Calu3 (cell line): Measurements from ENCODE around the gene SLC22A15. TPM values are rescaled to one million over a fixed set of nuclear protein-coding genes. Genes with fewer than 3 reads are reported as not detected.
A peak's percentile ranks its signal among the peaks of the same experiment; 100 is the strongest.

Experiments
- BruUV-seq: library from RNA; stranded (reverse); fragments of 400-500 nt; replicated peaks from 2 replicates; lab custom pipeline; 2021; lab: Mats Ljungman, UMichigan
- CTCF ChIA-PET: fragments of 300-600 bp; sonication (Branson Sonifier 250); formaldehyde crosslinking; loops from one replicate; lab custom pipeline; 2022; ENCODE audit warnings: antibody characterized with exemption; lab: Charles Lee
- DNase-seq: peaks from one replicate; pipeline ENCODE4 v3.0.0; 2022
- H3K27ac Mint-ChIP-seq: one replicate; pipeline ENCODE4 v1.8.0; 2022; ENCODE audit warnings: mixed read lengths; ENCODE audit not compliant: unreplicated experiment
- H3K27me3 Mint-ChIP-seq: one replicate; pipeline ENCODE4 v1.8.0; 2022; ENCODE audit warnings: mixed read lengths; ENCODE audit not compliant: unreplicated experiment
- H3K36me3 Mint-ChIP-seq: one replicate; pipeline ENCODE4 v1.8.0; 2022; ENCODE audit warnings: mild to moderate bottlenecking, moderate library complexity, mixed read lengths; ENCODE audit not compliant: insufficient read depth, unreplicated experiment
- H3K4me1 Mint-ChIP-seq: one replicate; pipeline ENCODE4 v1.8.0; 2022; ENCODE audit warnings: mild to moderate bottlenecking, low read depth, mixed read lengths; ENCODE audit not compliant: unreplicated experiment
- H3K4me3 Mint-ChIP-seq: one replicate; pipeline ENCODE4 v1.8.0; 2022; ENCODE audit warnings: mild to moderate bottlenecking, low read depth, moderate library complexity, mixed read lengths; ENCODE audit not compliant: unreplicated experiment
- H3K9me3 Mint-ChIP-seq: one replicate; pipeline ENCODE4 v1.8.0; 2022; ENCODE audit warnings: low read depth, mixed read lengths; ENCODE audit not compliant: unreplicated experiment
- CTCF ChIP-seq: fragments of 200-600 bp; IDR thresholded peaks from one replicate; pipeline ENCODE4 v1.8.0; 2022; ENCODE audit warnings: antibody characterized with exemption; ENCODE audit not compliant: unreplicated experiment
- intact Hi-C: fragments of 100-400 bp; cut with micrococcal nuclease; formaldehyde crosslinking; loops from one replicate; pipeline ENCODE4 v1.10.0; 2022; ENCODE audit not compliant: unreplicated experiment
- total RNA-seq: library from RNA; stranded (reverse); gene quantifications from 2 replicates; pipeline ENCODE4 v1.2.3, GENCODE V29; 2022

SLC22A15 gene
- total RNA-seq, 1 experiment from 2014 or later = 5.0 TPM

DNA sequence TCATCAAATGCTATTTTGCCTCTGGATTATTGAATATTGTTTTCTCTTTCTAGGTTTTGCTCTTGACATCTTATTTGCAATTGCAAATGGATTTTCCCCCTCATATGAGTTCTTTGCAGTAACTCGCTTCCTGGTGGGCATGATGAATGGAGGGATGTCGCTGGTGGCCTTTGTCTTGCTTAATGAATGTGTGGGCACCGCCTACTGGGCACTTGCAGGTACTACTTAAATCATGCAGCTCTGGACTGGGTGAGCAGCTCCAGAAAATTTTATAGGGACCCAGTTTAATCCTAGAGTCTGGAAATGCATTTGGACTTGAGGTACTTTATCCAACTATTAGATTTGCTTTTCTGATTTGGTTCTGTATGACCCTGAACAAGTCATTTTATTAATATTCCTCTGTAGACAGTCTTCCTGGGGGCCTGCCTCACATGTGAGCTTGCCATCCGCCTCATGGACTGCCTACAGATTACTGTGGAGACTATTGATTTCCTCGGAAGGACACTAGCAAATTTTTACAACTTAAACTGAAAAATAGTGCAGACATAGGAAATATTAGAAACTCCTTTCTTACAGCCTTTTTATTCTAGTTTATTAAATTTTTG lies 44.5 kb downstream of the SLC22A15 start:
- no peaks in the 10 kb centered on the region for H3K4me1 Mint-ChIP-seq
- no TSS peak for BruUV-seq
- no peaks in the 10 kb centered on the region for H3K27me3 Mint-ChIP-seq
- no peak overlapping the region for H3K4me3 Mint-ChIP-seq
- CTCF ChIA-PET = interaction anchor here (0.6 to 1.7 kb wide), 7 partner anchors 11 to 457 kb away, joined by 3 to 6 read pairs (median 3); no protein-coding TSS in a partner anchor
- H3K9me3 Mint-ChIP-seq = no peaks in the 10 kb centered on the region
- H3K27ac Mint-ChIP-seq = no peak overlapping the region
- peaks cover 4% of the 10 kb centered on the region for H3K36me3 Mint-ChIP-seq
- peak; percentile 47 for TF ChIP-seq CTCF
- intact Hi-C loops = loop anchor here (1.0 kb wide), 1 partner anchor 213 kb away; no protein-coding TSS in a partner anchor
- peak; percentile 49 for DNase-seq

- Mint-ChIP-seq H3K36me3 (no peaks in the 10 kb centered on the region), H3K9me3 (no peaks in the 10 kb centered on the region), H3K4me1 (no peaks in the 10 kb centered on the region), H3K4me3 (no peak overlapping the region), H3K27ac (no peak overlapping the region), H3K27me3 (no peaks in the 10 kb centered on the region)
- TF ChIP-seq CTCF = no peak
- intact Hi-C loops = no loop called here
- no peak for DNase-seq
- CTCF ChIA-PET = no interaction called here
- BruUV-seq = no TSS peak
Measured at GRCh38 chr1:116024626-116025025, 48.3 kb downstream of the SLC22A15 start.

DNA sequence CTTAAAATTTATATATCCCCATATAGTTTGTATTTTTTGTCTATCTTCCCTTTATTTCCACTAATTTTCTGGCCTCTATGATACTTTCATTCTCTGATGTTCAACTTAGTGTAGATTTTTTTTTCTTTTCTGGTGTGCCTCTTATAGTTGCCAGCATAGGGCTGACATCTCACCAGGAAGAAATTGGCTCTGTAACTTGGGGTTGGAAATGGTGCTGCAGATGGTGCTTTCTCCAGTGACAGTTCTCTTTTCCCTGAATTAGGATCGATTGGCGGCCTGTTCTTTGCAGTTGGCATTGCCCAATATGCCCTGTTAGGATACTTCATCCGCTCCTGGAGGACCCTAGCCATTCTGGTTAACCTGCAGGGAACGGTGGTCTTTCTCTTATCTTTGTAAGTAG lies 50.3 kb downstream of the SLC22A15 start:
- intact Hi-C loops = no loop called here
- Mint-ChIP-seq H3K36me3 (no peaks in the 10 kb centered on the region), H3K27ac (no peak overlapping the region), H3K4me1 (no peaks in the 10 kb centered on the region), H3K9me3 (no peaks in the 10 kb centered on the region), H3K4me3 (no peak overlapping the region), H3K27me3 (no peaks in the 10 kb centered on the region)
- no peak for TF ChIP-seq CTCF
- CTCF ChIA-PET = no interaction called here
- DNase-seq = no peak
- no TSS peak for BruUV-seq

DNA sequence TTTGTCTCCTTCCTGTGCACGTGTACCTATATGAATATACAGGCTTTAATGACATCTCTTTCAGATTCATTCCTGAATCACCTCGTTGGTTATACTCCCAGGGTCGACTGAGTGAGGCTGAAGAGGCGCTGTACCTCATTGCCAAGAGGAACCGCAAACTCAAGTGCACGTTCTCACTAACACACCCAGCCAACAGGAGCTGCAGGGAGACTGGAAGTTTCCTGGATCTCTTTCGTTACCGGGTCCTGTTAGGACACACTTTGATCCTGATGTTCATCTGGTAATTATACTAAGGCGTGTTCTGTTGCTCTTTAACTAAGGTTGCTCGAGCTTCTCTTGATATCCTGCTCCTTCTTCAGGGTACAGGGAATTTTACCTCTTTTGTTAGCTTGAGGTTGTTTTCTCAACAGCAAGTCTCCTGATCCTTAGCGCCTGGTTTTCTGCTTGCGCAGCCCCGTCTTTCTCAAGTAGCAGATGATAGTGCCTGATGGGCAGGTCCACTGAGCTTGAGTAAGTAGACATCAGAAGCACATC lies 55.1 kb downstream of the SLC22A15 start:
- no peak for DNase-seq
- BruUV-seq = no TSS peak
- no peaks in the 10 kb centered on the region for H3K9me3 Mint-ChIP-seq
- H3K36me3 Mint-ChIP-seq = no peaks in the 10 kb centered on the region
- no peaks in the 10 kb centered on the region for H3K4me1 Mint-ChIP-seq
- H3K27me3 Mint-ChIP-seq = no peaks in the 10 kb centered on the region
- H3K4me3 Mint-ChIP-seq = no peak overlapping the region
- intact Hi-C loops = no loop called here
- CTCF ChIA-PET = interaction anchor here (1.6 kb wide), 1 partner anchor 11 kb away, joined by 6 read pairs; no protein-coding TSS in a partner anchor
- no peak for TF ChIP-seq CTCF
- no peak overlapping the region for H3K27ac Mint-ChIP-seq
